Stimulated activated CD4-positive, alpha-beta T cell treated with anti-CD3 and anti-CD28 coated beads, Interleukin-4, amount 100 ng/mL, for 48 hours (primary cell): ENCODE results near the gene AVPR1B.

Experiments used
- DNase-seq, 2 donors: peaks; one replicate each; pipeline ENCODE4 v3.0.0-alpha.2; 2020; ENCODE audit warnings: low read depth in 2 of 2

Gene AVPR1B

GRCh38 chr1:206117151-206117948 is at the start of gene AVPR1B:
TSS of gene AVPR1B (minus strand) at chr1:206117388. CDS start at chr1:206116890, 498 bp downstream.
- DNase-seq = peak; percentile 16 to 19

DNA sequence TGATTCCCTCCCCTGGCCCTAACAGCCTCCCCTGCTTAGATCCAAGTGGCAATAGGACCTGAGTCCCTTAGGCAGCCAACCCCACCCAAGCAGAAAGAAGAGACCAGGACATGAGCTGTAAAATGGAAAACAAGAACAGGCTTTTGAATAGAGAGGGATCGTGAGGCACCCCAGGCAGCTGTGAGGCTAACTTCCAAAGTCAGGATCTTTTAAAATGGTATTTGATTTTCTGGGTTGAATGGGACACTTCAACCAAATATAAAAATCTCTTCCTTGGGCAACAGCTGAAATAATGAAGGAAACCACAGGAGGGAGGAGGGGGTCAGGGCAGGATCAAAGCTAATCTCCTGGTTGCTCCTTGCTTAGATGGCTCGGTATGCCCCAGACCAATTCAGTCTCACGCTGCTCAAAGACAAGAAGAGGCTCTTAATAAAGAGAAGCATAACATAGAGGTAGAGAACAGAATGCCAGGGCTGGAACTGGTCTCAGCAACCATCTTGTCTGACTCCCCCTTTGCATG is 28.6 kb upstream of the AVPR1B start:
- DNase-seq = no peak

DNA sequence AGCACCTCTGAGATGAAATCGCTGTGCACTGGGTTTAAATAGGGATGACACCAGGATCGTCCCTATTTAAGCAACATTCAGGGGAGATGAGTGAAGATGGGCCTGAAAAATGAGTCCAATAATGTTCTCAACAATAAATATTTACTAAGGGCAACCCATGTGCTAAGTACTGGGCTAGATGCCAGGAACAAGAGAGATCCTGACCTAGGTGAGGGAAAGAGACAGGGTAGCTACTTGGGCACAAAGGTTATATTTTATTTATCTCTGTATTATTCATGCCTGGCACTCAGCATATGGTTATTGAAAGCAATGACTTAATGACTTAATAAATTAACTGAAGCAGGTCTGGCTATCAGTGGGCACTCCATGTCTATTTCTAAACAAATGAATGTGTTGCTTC is 27.4 kb upstream of the AVPR1B start:
- DNase-seq = no peak

- no peak for DNase-seq
These were observed 26.5 kb upstream of the AVPR1B start for GRCh38 chr1:206143537-206144172.

- no peak for DNase-seq
These were observed 25.6 kb upstream of the AVPR1B start for GRCh38 chr1:206142770-206143169.

- DNase-seq = no peak
These were observed 24.8 kb upstream of the AVPR1B start for GRCh38 chr1:206142011-206142410.

- DNase-seq = no peak
These were observed 19.1 kb upstream of the AVPR1B start for GRCh38 chr1:206136241-206136640.

DNA sequence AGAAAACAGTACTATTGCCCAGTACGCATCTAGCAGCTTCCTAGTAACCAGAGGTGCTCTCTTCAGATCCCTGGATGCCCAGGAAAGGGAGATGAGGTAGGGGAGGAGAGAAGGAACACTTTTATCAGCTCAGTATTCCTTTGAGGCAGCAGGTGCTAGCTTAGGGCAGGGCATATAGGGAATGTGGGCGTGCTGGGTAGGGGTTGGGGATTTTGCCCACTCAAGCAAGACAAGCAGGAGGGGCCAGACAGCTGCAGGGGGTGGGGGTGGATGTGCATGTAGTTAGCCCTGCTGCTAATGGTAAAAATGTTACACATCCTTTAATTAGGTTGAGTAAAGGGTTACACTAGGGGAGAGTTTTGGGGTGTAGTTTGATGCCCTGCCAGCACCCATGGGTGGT is 18.1 kb upstream of the AVPR1B start:
- DNase-seq = no peak

GRCh38 chr1:206133751-206134415 is 16.7 kb upstream of the AVPR1B start:
- DNase-seq = no peak

DNA sequence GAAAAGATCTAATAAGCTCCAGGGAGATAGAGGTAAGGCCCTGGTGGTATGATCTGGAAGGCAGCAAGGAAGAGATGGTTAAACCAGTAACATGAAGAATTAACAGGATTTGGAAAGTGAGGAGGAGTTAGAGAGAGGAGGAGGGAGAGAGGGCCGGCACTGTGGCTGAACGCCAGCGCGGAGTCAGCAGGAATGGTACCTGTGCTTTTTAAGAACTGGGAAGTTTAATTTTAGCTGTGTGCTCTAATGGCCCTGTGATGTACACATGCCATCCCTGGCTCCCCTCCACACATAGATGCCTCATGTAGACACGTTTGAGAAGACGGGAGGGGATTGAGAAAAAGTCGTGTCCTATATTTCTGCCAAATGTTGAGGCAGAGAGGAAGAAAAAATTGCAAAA is 13.8 kb upstream of the AVPR1B start:
- DNase-seq = no peak

- DNase-seq = no peak
These were observed 11.0 kb upstream of the AVPR1B start for GRCh38 chr1:206128196-206128595.

DNA sequence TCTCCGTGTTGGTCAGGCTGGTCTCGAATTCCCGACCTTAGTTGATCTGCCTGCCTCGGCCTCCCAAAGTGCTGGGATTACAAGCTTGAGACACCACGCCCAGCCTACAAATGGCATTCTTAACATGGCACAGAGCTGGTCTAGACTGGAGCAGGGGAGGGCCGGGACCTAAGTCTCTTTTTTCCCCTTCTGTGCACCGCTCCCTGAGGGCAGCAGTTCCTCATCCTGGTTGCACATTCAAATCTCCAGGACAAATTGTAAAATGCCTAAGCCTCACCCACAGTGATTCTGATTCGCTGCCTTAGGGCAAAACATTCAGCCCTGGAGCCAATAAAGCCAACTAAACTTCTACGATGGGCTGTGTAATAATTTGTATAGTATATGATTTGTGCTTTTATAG is 10.1 kb upstream of the AVPR1B start:
- DNase-seq = no peak

GRCh38 chr1:206125346-206125745 is 8.2 kb upstream of the AVPR1B start:
- DNase-seq = no peak

DNA sequence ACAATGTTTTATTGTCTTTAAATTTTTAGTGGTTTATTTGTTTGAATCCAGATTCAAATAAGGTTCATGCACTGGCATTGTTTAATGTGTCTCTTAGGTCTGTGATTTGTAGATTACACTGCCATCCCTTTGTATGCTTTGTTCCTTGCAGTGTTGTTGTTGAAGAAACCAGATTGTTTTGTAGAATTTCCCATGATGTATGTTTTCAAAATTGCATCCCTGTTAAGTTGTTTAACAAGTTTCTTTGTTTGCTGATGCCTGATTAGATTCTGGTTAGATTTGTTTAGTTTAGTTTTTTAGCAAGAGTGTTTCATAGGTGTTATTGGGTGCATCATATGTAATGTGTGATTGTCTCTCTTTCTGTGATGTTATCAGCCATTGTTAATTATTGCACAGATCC is 5.5 kb upstream of the AVPR1B start:
- no peak for DNase-seq

GRCh38 chr1:206121269-206121668 is 4.1 kb upstream of the AVPR1B start:
- DNase-seq = no peak

- DNase-seq = no peak
These were observed 3.2 kb upstream of the AVPR1B start for GRCh38 chr1:206120406-206120805.

DNA sequence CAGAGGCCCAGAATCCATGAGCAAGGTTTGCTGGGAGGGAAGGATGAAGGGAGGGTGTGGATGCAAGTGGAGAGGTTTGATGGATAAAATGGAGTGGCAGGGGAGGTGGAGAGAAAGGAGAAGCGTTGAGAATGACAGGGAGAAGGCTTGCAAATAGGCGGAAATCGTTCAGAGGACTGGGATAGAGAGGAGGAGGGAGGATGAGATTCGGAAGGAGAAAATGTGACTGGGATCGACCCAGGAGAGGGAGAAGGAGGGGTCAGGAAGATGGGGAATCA is 376 bp downstream of the AVPR1B start:
- DNase-seq = no peak

DNA sequence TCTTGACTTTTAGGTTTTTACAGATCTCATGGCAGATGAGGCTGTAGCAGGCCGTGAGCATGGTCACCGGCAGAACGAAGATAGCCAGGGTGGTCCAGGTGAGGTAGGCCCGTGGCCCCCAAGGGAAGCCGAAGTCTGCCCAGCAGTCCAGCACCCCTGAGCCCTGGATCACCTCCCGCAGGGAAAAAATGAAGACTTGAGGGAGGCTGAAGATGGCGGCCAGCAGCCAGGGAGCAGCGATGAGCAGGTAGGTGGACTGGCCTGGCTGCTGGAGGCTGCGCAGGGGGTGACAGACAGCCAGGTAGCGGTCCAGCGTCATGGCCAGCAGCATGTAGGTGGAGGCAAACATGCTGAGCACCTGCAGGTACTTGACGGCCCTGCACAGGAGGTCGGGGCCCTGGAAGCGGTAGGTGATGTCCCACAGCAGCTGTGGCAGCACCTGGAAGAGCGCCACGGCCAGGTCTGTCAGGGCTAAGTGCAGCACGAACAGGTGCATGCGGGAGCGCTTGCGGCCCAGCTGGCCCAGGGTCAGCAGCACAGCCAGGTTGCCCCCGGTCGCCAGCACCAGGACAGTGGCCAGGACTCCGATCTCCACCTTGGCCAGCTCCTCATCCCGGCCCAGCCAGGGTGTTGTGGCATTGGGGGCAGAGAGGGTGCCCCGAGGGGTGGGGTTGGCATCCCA is 856 bp downstream of the AVPR1B start:
- no peak for DNase-seq

- DNase-seq = no peak
These were observed 1.4 kb downstream of the AVPR1B start for GRCh38 chr1:206115791-206116190.

- DNase-seq = no peak
These were observed 2.2 kb downstream of the AVPR1B start for GRCh38 chr1:206114692-206115640.

GRCh38 chr1:206112600-206113301 is 4.4 kb downstream of the AVPR1B start:
- no peak for DNase-seq
